K562 (cell line): ENCODE results near the gene OR52I2. TPM values are rescaled to one million over a fixed set of nuclear protein-coding genes. Genes with fewer than 3 reads are reported as not detected.

ENCODE experiments used
- ATAC-seq: fragments of 200-7000 bp; cut with Tn5 transposase; 3 replicates; pipeline ENCODE4 v1.9.1; 2020; ENCODE audit warnings: moderate library complexity
- BruUV-seq: library from RNA; stranded (reverse); fragments of 400-500 nt; replicated peaks from 2 replicates; lab custom pipeline; 2021; lab: Mats Ljungman, UMichigan
- CTCF ChIA-PET: fragments of 300-600 bp; formaldehyde crosslinking; extraction: SDS; loops from one replicate; lab custom pipeline; 2021; ENCODE audit warnings: low intra/inter-chr PET ratio; lab: Yijun Ruan, JAX
- POLR2A ChIA-PET: fragments of 300-600, 350-650 bp; sonication (Branson Sonifier 250); formaldehyde crosslinking; extraction: SDS; loops from one replicate; lab custom pipeline; 2021; ENCODE audit warnings: antibody characterized with exemption, inconsistent platforms; lab: Yijun Ruan, JAX
- DNase-seq, 4 experiments: peaks; one replicate each; pipeline versions ENCODE4 v3.0.0 to v3.0.0-alpha.2; 2011 to 2018; ENCODE audit warnings: low spot score in 3 of 4, mixed read lengths in 3 of 4; ENCODE audit errors: extremely low read depth in 1 of 4
- FAIRE-seq: peaks from 2 replicates; lab custom pipeline; 2011; peaks lifted over from hg19 to GRCh38; lab: Jason Lieb, UNC
- H2AFZ ChIP-seq: 2 replicates; pipeline ENCODE4 v1.6.0; 2011; ENCODE audit warnings: low read depth, low read length, control low read depth, inconsistent platforms
- H3K27ac ChIP-seq: fragments of 200-600 bp; 3 replicates; pipeline ENCODE4 v1.8.0; 2011; ENCODE audit warnings: low read depth, mild to moderate bottlenecking, control low read depth, inconsistent platforms, low read length, moderate library complexity, mixed read lengths; ENCODE audit errors: extremely low read depth
- H3K27me3 ChIP-seq, 2 experiments: fragments of 300-600 bp in 1 of 2; 2 replicates in 1 of 2; 3 replicates in 1 of 2; pipeline versions ENCODE4 v1.6.0 to v1.8.0; 2011; ENCODE audit warnings: inconsistent platforms in 2 of 2, low read length in 2 of 2, mild to moderate bottlenecking in 1 of 2, mixed read lengths in 1 of 2, moderate library complexity in 1 of 2; ENCODE audit not compliant: control insufficient read depth in 2 of 2, insufficient read depth in 2 of 2
- H3K36me3 ChIP-seq: fragments of 300-600 bp; 3 replicates; pipeline ENCODE4 v1.8.0; 2011; ENCODE audit warnings: mild to moderate bottlenecking, low read length, inconsistent platforms; ENCODE audit not compliant: control insufficient read depth, insufficient read depth
- H3K4me1 ChIP-seq, 2 experiments: fragments of 200-600 bp in 1 of 2; replicated peaks in 1 of 2; 2 replicates in 1 of 2; 3 replicates in 1 of 2; pipeline versions ENCODE4 v1.5.1 to v1.8.0; 2011; ENCODE audit warnings: inconsistent platforms in 2 of 2, low read length in 2 of 2, mild to moderate bottlenecking in 1 of 2, mixed read lengths in 1 of 2, moderate library complexity in 1 of 2; ENCODE audit not compliant: control insufficient read depth in 2 of 2, insufficient read depth in 2 of 2
- H3K4me2 ChIP-seq: 2 replicates; pipeline ENCODE4 v1.6.1; 2011; ENCODE audit warnings: low read length, control low read depth, inconsistent platforms, mixed read lengths; ENCODE audit not compliant: insufficient read depth
- H3K4me3 ChIP-seq: fragments of 200-600 bp; sonication (generic), shearing (Covaris generic); 2 replicates; pipeline ENCODE4 v1.5.1; 2016; ENCODE audit warnings: control low read depth, inconsistent platforms
- H3K79me2 ChIP-seq: fragments of 200-600 bp; 3 replicates; pipeline ENCODE4 v1.8.0; 2011; ENCODE audit warnings: low read length, inconsistent platforms; ENCODE audit not compliant: control insufficient read depth, insufficient read depth
- H3K9ac ChIP-seq, 2 experiments: 2 replicates each; pipeline versions ENCODE4 v1.6.0 to v1.6.1; 2011; ENCODE audit warnings: low read depth in 2 of 2, low read length in 2 of 2, control low read depth in 1 of 2, inconsistent platforms in 1 of 2, mild to moderate bottlenecking in 1 of 2, mixed read lengths in 1 of 2; ENCODE audit not compliant: insufficient read depth in 1 of 2
- H3K9me1 ChIP-seq: one replicate; pipeline ENCODE4 v1.6.0; 2011; ENCODE audit warnings: inconsistent platforms, mild to moderate bottlenecking, low read length, moderate library complexity; ENCODE audit not compliant: control insufficient read depth, insufficient read depth
- H3K9me3 ChIP-seq: replicated peaks from 2 replicates; pipeline ENCODE4 v1.5.1; 2011; ENCODE audit warnings: low read depth, low read length, inconsistent platforms; ENCODE audit not compliant: control insufficient read depth, insufficient read depth
- H4K20me1 ChIP-seq: replicated peaks from 2 replicates; pipeline ENCODE4 v1.6.1; 2011; ENCODE audit warnings: low read length, inconsistent platforms, mixed read lengths; ENCODE audit not compliant: control insufficient read depth, insufficient read depth
- CCNT2 ChIP-seq: IDR thresholded peaks from 2 replicates; pipeline ENCODE4 v1.6.1; 2011; ENCODE audit warnings: borderline replicate concordance, low read depth, mild to moderate bottlenecking, moderate library complexity, mixed read lengths, low read length; ENCODE audit not compliant: insufficient read length; ENCODE audit errors: extremely low read depth
- EP300 ChIP-seq: IDR thresholded peaks from 2 replicates; pipeline ENCODE4 v1.6.1; 2012; ENCODE audit warnings: low read length, improper control_type of control experiment
- GATAD2A ChIP-seq: fragments of 450-650 bp; IDR thresholded peaks from 2 replicates; pipeline ENCODE4 v1.6.1; 2017
- RAD21 ChIP-seq, 2 experiments: fragments of 250-450 bp in 1 of 2; fragments of 450-650 bp in 1 of 2; sonication (Bioruptor Pico) in 1 of 2; formaldehyde crosslinking in 1 of 2; IDR thresholded peaks in 1 of 2; conservative IDR thresholded peaks in 1 of 2; 2 replicates each; pipeline versions ENCODE4 v1.4.0 to v1.8.0; 2020 to 2022; ENCODE audit warnings: mild to moderate bottlenecking in 2 of 2, moderate library complexity in 1 of 2
- ZNF589 ChIP-seq: fragments of 200-800 bp; sonication (Bioruptor generic); IDR thresholded peaks from 2 replicates; pipeline ENCODE4 v1.6.1; 2016; ENCODE audit warnings: low read depth, missing genetic modification characterization, missing compliant biosample characterization
- WGBS: fragments of 100-300 bp; shearing (Covaris generic); methylation state at CpG from one replicate; pipeline ENCODE4 v1.1.6; 2016; ENCODE audit warnings: low coverage, mixed read lengths; ENCODE audit not compliant: insufficient coverage; ENCODE audit errors: missing lambda C conversion rate; 5-methylcytosine and 5-hydroxymethylcytosine counted together
- in situ Hi-C: fragments of 300-500 bp; cut with MboI; formaldehyde crosslinking; loops from 4 replicates; pipeline ENCODE4 v1.15.0; 2018; ENCODE audit warnings: inconsistent platforms, mixed read lengths
- intact Hi-C: fragments of 100-400 bp; cut with micrococcal nuclease; formaldehyde crosslinking; loops from 2 replicates; pipeline ENCODE4 v1.14.2; 2022
- polyA plus RNA-seq, 8 experiments: library from polyadenylated mRNA; depleted of rRNA in 4 of 8; stranded (reverse) in 5 of 8; unstranded in 3 of 8; fragments of >200 nt; fragmentation: Nextera tagmentation in 2 of 8; fragmentation: Illumina TruSeq in 1 of 8; extraction: Ambion mirVana in 2 of 8; extraction: Trizol in 1 of 8; gene quantifications; 2 replicates each; pipeline versions ENCODE4 v1.2.1 to v1.2.3, GENCODE V29; 2011 to 2014; ENCODE audit warnings: inconsistent platforms in 1 of 8, missing spikeins in 1 of 8
- total RNA-seq, 7 experiments: library from RNA; depleted of rRNA in 6 of 7; stranded (reverse); fragments of >200 nt in 6 of 7; fragmentation: Illumina TruSeq in 2 of 7; extraction: Trizol in 2 of 7; gene quantifications; 2 replicates each; pipeline versions ENCODE4 v1.2.1 to v1.2.3, GENCODE V29; 2011 to 2021; ENCODE audit warnings: low replicate concordance in 1 of 7
- TF ChIP-seq, protein P1 (sequence below), 3 experiments: IDR thresholded peaks in 2 of 3; conservative IDR thresholded peaks in 1 of 3; 2 replicates each; pipeline ENCODE4 v1.5.1; 2011 to 2012; ENCODE audit warnings: low read length in 3 of 3, mild to moderate bottlenecking in 3 of 3, control low read depth in 2 of 3, improper control_type of control experiment in 1 of 3, inconsistent platforms in 1 of 3, low read depth in 1 of 3, mixed read lengths in 1 of 3, moderate library complexity in 1 of 3; ENCODE audit not compliant: insufficient read depth in 2 of 3

Gene OR52I2
- total and polyA plus RNA-seq, 9 of the 15 experiments (the other 6 are each of a cell fraction or from before 2014, with no cell fraction given): not detected

GRCh38 chr11:4551346-4551979, 30.1 kb upstream of the OR52I2 start:
- H2AFZ ChIP-seq: no peak overlapping the region
- intact Hi-C loops: no loop called here
- no peaks in the 10 kb centered on the region for H3K27me3 ChIP-seq
- H3K4me2 ChIP-seq: no peak overlapping the region
- H3K4me1 ChIP-seq: peaks cover 0 to 3% of the 10 kb centered on the region in 2 experiments; a peak in 1 of 5 replicates
- H3K9ac ChIP-seq: no peak overlapping the region
- no peaks in the 10 kb centered on the region for H4K20me1 ChIP-seq
- DNase-seq: peak; percentile 16 to 47 (median 30)
- in situ Hi-C loops: no loop called here
- no peak overlapping the region for H3K4me3 ChIP-seq
- H3K36me3 ChIP-seq: no peaks in the 10 kb centered on the region
- no peaks in the 10 kb centered on the region for H3K9me1 ChIP-seq
- POLR2A ChIA-PET: interaction anchor here (0.5 to 0.7 kb wide), 3 partner anchors 10 to 1544 kb away, joined by 3 to 4 read pairs (median 4); no protein-coding TSS in a partner anchor
- BruUV-seq: no TSS peak
- H3K79me2 ChIP-seq: no peaks in the 10 kb centered on the region
- TF ChIP-seq RAD21 (CRISPR knock-in tag; conservative IDR thresholded peaks at IDR 0.05 in 1 of 2, IDR thresholded peaks at IDR 0.05 in 1 of 2) (peak in 1 of 2 experiments; percentile 46; a peak in 2 of 4 replicates), ZNF589 (CRISPR knock-in tag) (no peak), CCNT2 (no peak), EP300 (no peak), GATAD2A (no peak)
- TF ChIP-seq, protein P1, sequence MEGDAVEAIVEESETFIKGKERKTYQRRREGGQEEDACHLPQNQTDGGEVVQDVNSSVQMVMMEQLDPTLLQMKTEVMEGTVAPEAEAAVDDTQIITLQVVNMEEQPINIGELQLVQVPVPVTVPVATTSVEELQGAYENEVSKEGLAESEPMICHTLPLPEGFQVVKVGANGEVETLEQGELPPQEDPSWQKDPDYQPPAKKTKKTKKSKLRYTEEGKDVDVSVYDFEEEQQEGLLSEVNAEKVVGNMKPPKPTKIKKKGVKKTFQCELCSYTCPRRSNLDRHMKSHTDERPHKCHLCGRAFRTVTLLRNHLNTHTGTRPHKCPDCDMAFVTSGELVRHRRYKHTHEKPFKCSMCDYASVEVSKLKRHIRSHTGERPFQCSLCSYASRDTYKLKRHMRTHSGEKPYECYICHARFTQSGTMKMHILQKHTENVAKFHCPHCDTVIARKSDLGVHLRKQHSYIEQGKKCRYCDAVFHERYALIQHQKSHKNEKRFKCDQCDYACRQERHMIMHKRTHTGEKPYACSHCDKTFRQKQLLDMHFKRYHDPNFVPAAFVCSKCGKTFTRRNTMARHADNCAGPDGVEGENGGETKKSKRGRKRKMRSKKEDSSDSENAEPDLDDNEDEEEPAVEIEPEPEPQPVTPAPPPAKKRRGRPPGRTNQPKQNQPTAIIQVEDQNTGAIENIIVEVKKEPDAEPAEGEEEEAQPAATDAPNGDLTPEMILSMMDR (IDR thresholded peaks at IDR 0.05 in 2 of 3, conservative IDR thresholded peaks at IDR 0.05 in 1 of 3; ENCODE audit: insufficient read depth in 2 of 3, low read depth in 1 of 3, low read length in 3 of 3): peak in 2 of 3 experiments; percentile 57; a peak in 4 of 6 replicates
- TF ChIP-seq, all 486 proteins: peak for 2
- WGBS: 4% methylated on average over 8 of the region's 8 CpGs
- CTCF ChIA-PET: interaction anchor here (0.6 to 1.0 kb wide), 3 partner anchors 13 to 364 kb away, joined by 3 to 4 read pairs (median 3); no protein-coding TSS in a partner anchor
- Histone ChIP-seq H3K27ac (no peak overlapping the region), H3K9me3 (no peaks in the 10 kb centered on the region)
- ATAC-seq (peak; percentile 73), FAIRE-seq (peak; percentile 76)
